NT2/D1 (cell line): ENCODE measurements around the gene PKNOX2.

Experiments used
- YY1 ChIP-seq: IDR thresholded peaks from 2 replicates; pipeline ENCODE4 v1.6.1; 2011; ENCODE audit not compliant: insufficient read length, insufficient read depth
- ZNF274 ChIP-seq: IDR thresholded peaks from 2 replicates; pipeline ENCODE4 v1.6.1; 2011; ENCODE audit warnings: mild to moderate bottlenecking, low read depth, low read length

DNA sequence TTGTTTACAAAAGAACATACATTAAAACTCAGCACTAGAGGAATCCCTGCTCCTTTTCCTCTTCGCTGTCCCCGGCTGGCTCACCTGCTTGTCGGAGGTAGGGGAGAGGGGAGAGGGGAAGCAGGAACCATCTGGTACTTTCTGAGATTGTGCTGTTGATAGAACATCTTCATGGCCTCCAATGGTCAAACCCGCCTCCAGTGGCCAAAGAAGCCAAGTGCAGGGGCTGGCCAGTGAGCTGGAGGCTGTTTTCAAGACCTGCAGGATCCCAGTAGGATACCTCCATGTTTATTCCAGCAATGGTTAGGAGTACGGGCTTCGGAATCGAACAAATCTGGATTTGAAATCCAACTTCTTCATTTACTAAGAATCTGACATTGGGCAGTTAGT lies 92.6 kb downstream of the PKNOX2 start:
- TF ChIP-seq ZNF274 (no peak), YY1 (no peak)
